ENCODE data around the gene REPS1.

Gene REPS1

GRCh38 chr6:138920906-138921305 lies 67.1 kb downstream of the REPS1 start:
- DNase-seq: no peak

DNA sequence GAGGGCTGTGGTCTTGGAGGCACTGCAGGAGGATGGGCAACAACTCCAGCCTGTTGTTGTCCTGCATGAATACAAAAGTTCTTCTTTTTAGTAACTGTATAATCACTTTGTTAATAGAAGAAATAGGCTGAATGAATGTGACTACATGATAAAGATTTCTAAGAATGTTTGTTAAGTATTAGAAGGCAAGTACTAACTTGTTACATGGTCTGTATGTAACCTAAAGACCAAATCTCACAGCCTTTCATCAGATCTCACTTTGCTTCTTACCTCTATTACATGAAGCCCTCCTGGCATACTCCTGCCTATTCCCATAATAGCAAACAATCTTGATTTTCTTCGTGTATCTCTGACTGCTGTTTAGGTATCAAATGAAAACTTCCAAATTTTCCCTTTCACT lies 73.4 kb downstream of the REPS1 start:
- DNase-seq: no peak

DNA sequence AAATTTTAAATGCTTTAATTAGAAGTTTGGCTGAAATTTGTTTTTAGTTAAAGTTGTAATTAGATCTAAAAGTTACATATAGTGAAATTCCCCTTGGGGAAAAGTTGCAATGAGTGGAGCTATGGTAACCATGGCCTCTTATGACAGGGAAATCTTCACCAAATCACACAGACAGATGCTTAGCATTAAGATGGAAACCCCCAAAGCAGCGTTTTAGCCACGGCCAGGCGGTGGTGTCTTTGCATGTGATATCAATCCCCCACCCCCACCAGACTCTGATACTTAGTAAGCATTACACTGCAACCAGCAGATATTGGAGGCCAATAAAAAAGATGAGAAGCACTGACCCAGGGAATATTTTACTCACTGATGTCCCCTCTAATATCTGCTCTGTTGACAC lies 75.7 kb downstream of the REPS1 start:
- DNase-seq: no peak

- DNase-seq: no peak
These were observed 78.1 kb downstream of the REPS1 start for GRCh38 chr6:138909975-138910374.

DNA sequence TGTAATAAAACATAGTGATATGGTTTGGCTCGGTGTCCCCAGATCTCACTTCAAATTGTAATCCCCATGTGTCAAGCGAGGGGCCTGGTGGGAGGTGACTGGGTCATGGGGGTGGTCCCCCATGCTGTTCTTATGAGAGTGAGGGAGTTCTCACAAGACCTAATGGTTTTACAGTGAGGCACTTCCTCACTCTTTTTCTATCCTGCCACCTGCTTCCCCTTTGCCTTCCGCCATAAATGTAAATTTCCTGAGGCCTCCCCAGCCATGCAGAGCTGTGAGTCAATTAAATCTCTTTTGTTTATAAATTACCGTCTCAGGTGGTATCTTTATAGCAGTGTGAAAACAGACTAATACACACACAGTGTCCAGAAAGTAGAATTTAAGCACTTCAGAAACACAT lies 78.5 kb downstream of the REPS1 start:
- DNase-seq: no peak

DNA sequence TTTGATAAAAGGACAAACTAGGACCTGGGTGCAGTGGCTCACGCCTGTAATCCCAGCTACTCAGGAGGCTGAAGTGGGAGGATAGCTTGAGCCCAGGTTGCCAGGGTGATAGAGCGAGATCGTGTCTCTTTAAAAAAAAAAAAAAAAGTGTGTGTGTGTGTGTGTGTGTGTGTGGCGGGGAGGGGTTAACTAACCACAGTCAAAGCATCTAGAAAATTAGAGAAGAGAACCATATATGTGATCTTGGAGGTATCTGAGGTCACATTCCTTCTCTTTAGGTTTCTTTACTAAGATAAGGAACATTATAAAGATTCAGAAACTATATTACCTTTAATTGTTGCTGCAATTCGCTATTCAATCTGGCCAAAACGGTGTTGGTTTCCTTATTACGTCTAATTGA lies 80.9 kb downstream of the REPS1 start:
- DNase-seq: no peak

DNA sequence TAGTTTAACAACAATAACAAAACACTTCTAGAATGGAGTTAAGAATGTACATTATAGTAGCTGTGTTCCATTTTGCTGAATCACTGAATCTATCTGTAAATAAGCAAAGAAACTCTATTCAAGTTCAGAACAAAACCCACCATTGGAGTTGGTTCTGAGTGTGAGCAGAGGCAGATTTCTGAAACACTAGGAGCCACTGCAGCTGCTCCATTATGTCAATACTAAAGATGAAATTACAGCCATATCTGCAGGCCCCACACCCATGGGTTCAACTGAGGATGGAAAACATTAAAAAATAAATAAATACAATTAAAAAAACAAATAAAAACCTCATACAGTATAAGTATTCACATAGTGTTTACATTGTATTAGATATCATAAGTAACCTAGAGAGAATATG lies 91.0 kb downstream of the REPS1 start:
- DNase-seq: no peak

- DNase-seq: no peak
These were observed 91.8 kb downstream of the REPS1 start for GRCh38 chr6:138896104-138896756.

- DNase-seq: no peak
These were observed 96.6 kb downstream of the REPS1 start for GRCh38 chr6:138891255-138891986.

- no peak for DNase-seq
These were observed 102.8 kb downstream of the REPS1 start for GRCh38 chr6:138885156-138885819.

DNA sequence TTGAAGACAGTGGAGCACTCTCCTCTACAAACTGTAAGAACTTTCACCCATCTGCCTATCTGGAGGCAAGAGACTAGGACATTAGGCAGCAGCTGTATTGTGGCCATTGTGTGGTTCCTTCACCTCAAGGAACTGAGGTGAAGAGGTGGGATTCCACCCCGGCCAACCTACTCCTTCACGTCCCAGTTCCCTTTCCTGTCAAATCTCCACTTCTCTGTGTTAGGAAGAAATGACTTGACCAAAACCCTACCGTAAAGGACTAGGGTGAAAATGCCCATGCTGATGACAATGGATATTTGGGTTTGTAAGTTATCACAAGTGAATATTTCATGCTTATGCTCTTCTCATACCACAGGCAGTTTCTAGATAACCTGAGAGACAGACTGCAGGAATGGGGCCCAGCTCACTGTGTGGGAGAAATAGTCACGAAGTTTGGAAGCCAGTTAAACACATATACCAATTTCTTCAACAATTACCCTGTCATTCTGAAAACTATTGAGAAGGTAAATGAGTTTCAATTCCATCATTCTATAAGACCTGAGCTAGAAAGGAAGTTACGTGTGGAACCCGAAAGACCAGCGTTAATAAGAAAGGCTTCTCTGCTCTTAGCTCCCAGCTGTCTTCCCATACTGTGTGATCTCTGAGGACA lies 105.6 kb downstream of the REPS1 start:
- DNase-seq: no peak

DNA sequence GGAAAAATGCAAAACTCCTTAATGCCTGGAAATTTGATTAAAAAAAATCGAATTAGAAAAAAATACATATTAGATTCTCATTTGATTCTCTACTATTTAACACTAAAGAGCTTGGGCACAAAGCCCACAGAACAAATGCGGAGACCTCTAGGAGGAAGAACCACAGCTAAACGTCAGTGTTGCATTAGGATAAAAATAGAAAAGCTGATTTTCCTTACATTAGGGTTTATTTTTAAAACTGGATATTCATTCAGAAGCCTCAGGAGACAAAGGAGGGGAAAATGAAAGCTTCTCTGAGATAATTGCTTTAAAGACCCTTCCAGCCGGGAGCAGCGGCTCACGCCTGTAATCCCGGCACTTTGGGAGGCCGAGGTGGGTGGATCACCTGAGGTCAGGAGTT lies 114.9 kb downstream of the REPS1 start:
- DNase-seq: no peak

- DNase-seq: no peak
These were observed 118.7 kb downstream of the REPS1 start for GRCh38 chr6:138869398-138869797.

GRCh38 chr6:138868181-138868580 lies 119.9 kb downstream of the REPS1 start:
- DNase-seq: no peak

DNA sequence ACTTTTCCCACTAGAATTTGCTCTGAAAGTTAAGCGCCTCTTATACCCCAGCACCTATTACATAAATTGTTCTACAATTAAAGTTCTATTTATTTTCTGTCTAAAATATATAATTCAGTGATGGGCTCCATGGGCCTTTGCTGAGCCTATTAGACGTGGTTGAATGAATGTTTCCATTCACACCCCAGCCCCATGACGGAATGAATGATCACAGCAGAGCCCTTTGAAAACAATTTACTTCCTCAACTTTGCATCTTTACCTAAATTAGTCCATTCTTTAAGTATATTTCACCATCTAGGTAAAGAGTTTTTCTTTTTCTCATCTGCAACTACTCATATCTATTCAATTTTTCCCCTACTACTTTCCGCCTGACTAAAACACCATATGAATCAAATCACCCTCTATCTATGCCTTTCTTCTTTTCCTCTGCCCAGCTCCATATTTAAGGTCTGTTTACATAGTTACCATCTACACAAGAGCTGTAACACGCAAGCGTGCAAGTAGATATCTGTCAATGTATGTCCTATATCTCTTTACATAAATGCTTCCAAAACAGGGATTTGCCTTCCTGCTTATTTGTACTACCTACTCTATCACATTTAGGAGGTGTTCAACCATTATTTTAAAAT lies 122.5 kb downstream of the REPS1 start:
- no peak for DNase-seq

DNA sequence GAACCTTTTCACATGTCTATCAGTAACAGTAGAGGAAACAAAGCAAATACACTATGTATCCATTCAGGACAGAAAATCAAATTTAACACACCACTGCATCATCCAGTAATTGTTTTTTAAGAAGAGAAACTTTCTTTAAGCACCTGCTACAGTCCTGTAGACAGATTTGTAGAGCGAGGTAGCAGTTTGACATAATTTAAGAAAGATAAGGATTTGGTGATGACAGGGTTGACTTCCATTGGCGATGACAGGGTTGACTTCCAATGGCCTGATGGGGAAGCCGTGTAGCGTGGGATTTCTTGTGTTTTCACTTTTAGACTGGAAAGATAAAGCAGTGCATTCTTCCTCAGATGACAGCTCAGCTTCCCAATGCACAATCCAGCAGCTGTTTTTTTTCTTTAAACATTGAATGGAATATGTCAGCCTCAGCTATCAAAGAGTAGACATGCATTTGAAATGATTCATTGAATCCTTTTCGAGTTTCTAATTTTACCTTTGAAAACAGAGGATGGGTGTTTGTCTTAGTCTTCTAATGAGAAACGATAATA lies 123.6 kb downstream of the REPS1 start:
- DNase-seq: no peak

GRCh38 chr6:138863321-138863720 lies 124.7 kb downstream of the REPS1 start:
- no peak for DNase-seq

DNA sequence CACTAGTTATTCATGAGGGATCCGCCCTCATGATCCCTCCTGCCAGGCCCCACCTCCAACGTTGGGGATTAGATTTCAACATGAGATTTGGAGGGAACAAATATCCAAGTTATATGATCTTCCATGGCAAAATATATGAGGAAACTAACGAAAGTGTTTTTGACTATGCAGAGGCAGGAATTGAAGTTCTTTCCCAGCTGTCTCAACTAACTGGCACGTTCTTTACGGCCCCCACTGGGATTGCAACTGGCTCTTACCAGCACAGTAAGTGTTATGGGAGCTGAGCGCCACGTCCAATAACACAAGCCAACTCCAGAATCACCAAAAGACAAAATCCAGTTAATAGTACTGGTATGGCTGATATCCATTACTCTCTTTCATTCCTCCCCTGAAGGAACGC lies 125.6 kb downstream of the REPS1 start:
- no peak for DNase-seq

GRCh38 chr6:138857775-138858174 lies 130.3 kb downstream of the REPS1 start:
- no peak for DNase-seq

GRCh38 chr6:138856654-138857053 lies 131.4 kb downstream of the REPS1 start:
- DNase-seq: no peak
